T-cell (primary cell): Measurements from ENCODE around the gene REXO4. TPM values are rescaled to one million over a fixed set of nuclear protein-coding genes. Genes with fewer than 3 reads are reported as not detected.

Source experiments
- ATAC-seq, 4 experiments: fragments of 200-7000 bp in 3 of 4; fragments of 150-1000 bp in 1 of 4; cut with Tn5 transposase; replicated peaks in 1 of 4; 1 replicate in 3 of 4; 2 replicates in 1 of 4; pipeline ENCODE4 v1.10.0; 2021; ENCODE audit warnings: moderate library complexity in 3 of 4, mild to moderate bottlenecking in 2 of 4, moderate number of reproducible peaks in 1 of 4
- CTCF ChIA-PET, 2 donors: fragments of 300-600 bp; sonication (Branson Sonifier 250); formaldehyde crosslinking; loops; one replicate each; lab custom pipeline; 2022; ENCODE audit warnings: antibody characterized with exemption in 2 of 2; lab: Charles Lee
- POLR2A ChIA-PET, 2 donors: fragments of 300-600 bp; sonication (Branson Sonifier 250); formaldehyde crosslinking; loops; one replicate each; lab custom pipeline; 2022; ENCODE audit warnings: antibody characterized with exemption in 2 of 2; lab: Charles Lee
- DNase-seq, 35 experiments: peaks; one replicate each; pipeline versions ENCODE4 v3.0.0 to v3.0.0-alpha.2; 2013 to 2023
- H3K27ac ChIP-seq: one replicate; pipeline ENCODE4 v1.5.1; 2013; ENCODE audit warnings: low read length
- H3K27me3 ChIP-seq, 2 experiments: replicated peaks in 1 of 2; 1 replicate in 1 of 2; 2 replicates in 1 of 2; pipeline versions ENCODE4 v1.6.1 to v1.7.0; 2013; ENCODE audit warnings: low read length in 1 of 2, mixed read lengths in 1 of 2; ENCODE audit not compliant: control insufficient read depth in 2 of 2, insufficient read depth in 2 of 2; ENCODE audit errors: extremely low read depth in 1 of 2
- H3K36me3 ChIP-seq, 2 donors: 1 replicate in 1 of 2; 2 replicates in 1 of 2; pipeline versions ENCODE4 v1.6.1 to v1.7.0; 2013; ENCODE audit warnings: low read length in 1 of 2; ENCODE audit not compliant: control insufficient read depth in 2 of 2, insufficient read depth in 1 of 2; ENCODE audit errors: extremely low read depth in 1 of 2
- H3K4me1 ChIP-seq, 2 experiments: 1 replicate in 1 of 2; 2 replicates in 1 of 2; pipeline versions ENCODE4 v1.6.1 to v1.7.0; 2013; ENCODE audit warnings: low read length in 2 of 2, mixed read lengths in 1 of 2; ENCODE audit not compliant: insufficient read depth in 2 of 2, control insufficient read depth in 1 of 2; ENCODE audit errors: extremely low read depth in 1 of 2
- H3K4me3 ChIP-seq, 2 donors: 1 replicate in 1 of 2; 2 replicates in 1 of 2; pipeline versions ENCODE4 v1.5.1 to v1.7.0; 2013; ENCODE audit warnings: mild to moderate bottlenecking in 2 of 2, low read length in 1 of 2, moderate library complexity in 1 of 2; ENCODE audit not compliant: control insufficient read depth in 1 of 2; ENCODE audit errors: extremely low read depth in 1 of 2
- H3K9me3 ChIP-seq: 2 replicates; pipeline ENCODE4 v1.7.0; 2013
- H3K27ac Mint-ChIP-seq, 2 donors: one replicate each; pipeline ENCODE4 v1.8.0; 2020 to 2021; ENCODE audit warnings: mild to moderate bottlenecking in 2 of 2, mixed read lengths in 2 of 2
- H3K27me3 Mint-ChIP-seq, 2 donors: one replicate each; pipeline ENCODE4 v1.8.0; 2021 to 2022; ENCODE audit warnings: mixed read lengths in 2 of 2
- H3K36me3 Mint-ChIP-seq: one replicate; pipeline ENCODE4 v1.8.0; 2021; ENCODE audit warnings: mixed read lengths
- H3K4me1 Mint-ChIP-seq, 3 donors: one replicate each; pipeline ENCODE4 v1.8.0; 2020 to 2022; ENCODE audit warnings: mixed read lengths in 3 of 3, mild to moderate bottlenecking in 1 of 3
- H3K4me3 Mint-ChIP-seq, 3 donors: one replicate each; pipeline ENCODE4 v1.8.0; 2020 to 2022; ENCODE audit warnings: mild to moderate bottlenecking in 3 of 3, mixed read lengths in 3 of 3, moderate library complexity in 3 of 3
- H3K9me3 Mint-ChIP-seq, 3 donors: one replicate each; pipeline ENCODE4 v1.8.0; 2020 to 2022; ENCODE audit warnings: mixed read lengths in 3 of 3
- WGBS: methylation state at CpG from one replicate; pipeline ENCODE4 v1.1.5; 2013; ENCODE audit warnings: missing lambda C conversion rate; ENCODE audit not compliant: insufficient coverage; 5-methylcytosine and 5-hydroxymethylcytosine counted together
- total RNA-seq, 35 experiments: library from RNA in 6 of 35; stranded (reverse) in 6 of 35; fragments of 120-200 nt in 1 of 35; gene quantifications; one replicate each; pipeline versions ENCODE4 v1.2.1 to v1.2.4 and lab custom pipeline; 2013 to 2026

The REXO4 gene
- total RNA-seq, 5 donors from 2014 or later (not counting 1 experiment from before 2014, with no cell fraction given), result 23.6 to 44.5 (median 34.9) TPM

GRCh38 chr9:133457748-133458147, 39.9 kb upstream of the REXO4 start:
- 93% methylated on average over 10 of the region's 11 CpGs for WGBS
- peaks cover 10 to 14% (median 11%) of the 10 kb centered on the region in 3 donors for H3K4me1 Mint-ChIP-seq
- POLR2A ChIA-PET, result no interaction called here

GRCh38 chr9:133457233-133457632, 39.4 kb upstream of the REXO4 start:
- Histone ChIP-seq H3K9me3 (no peaks in the 10 kb centered on the region), H3K36me3 (no peaks in the 10 kb centered on the region), H3K27ac (no peak overlapping the region), H3K4me1 (peaks cover 4 to 20% of the 10 kb centered on the region in 2 experiments), H3K4me3 (no peak overlapping the region), H3K27me3 (peaks cover 0 to 44% of the 10 kb centered on the region in 2 experiments)
- H3K27me3 Mint-ChIP-seq, result peaks cover 0 to 2% of the 10 kb centered on the region in 2 donors
- no peak for ATAC-seq
- H3K4me1 Mint-ChIP-seq, result peaks cover 10 to 14% (median 11%) of the 10 kb centered on the region in 3 donors
- DNase-seq, result no peak
- H3K4me3 Mint-ChIP-seq, result no peak overlapping the region
- CTCF ChIA-PET, result interaction anchor here in 1 of 2 donors (0.8 kb wide), 1 partner anchor 16 kb away, joined by 5 read pairs; no protein-coding TSS in a partner anchor
- H3K36me3 Mint-ChIP-seq, result no peaks in the 10 kb centered on the region
- 76% methylated on average over 11 of the region's 13 CpGs for WGBS
- POLR2A ChIA-PET, result no interaction called here
- H3K27ac Mint-ChIP-seq, result no peak overlapping the region
- H3K9me3 Mint-ChIP-seq, result no peaks in the 10 kb centered on the region

More at GRCh38 chr9:133457748-133458147, 39.9 kb upstream of the REXO4 start:
- H3K36me3 ChIP-seq, result no peaks in the 10 kb centered on the region
- ATAC-seq (no peak), DNase-seq (no peak)
- Mint-ChIP-seq H3K36me3 (no peaks in the 10 kb centered on the region), H3K9me3 (no peaks in the 10 kb centered on the region), H3K27me3 (peaks cover 0 to 2% of the 10 kb centered on the region in 2 donors), H3K27ac (no peak overlapping the region), H3K4me3 (no peak overlapping the region)
- H3K4me1 ChIP-seq, result peaks cover 4 to 20% of the 10 kb centered on the region in 2 experiments
- no peak overlapping the region for H3K27ac ChIP-seq
- H3K27me3 ChIP-seq, result peaks cover 0 to 41% of the 10 kb centered on the region in 2 experiments
- CTCF ChIA-PET, result interaction anchor here in 1 of 2 donors (0.5 to 0.8 kb wide), 2 partner anchors 15 to 272 kb away, joined by 4 to 5 read pairs; no protein-coding TSS in a partner anchor
- H3K4me3 ChIP-seq, result no peak overlapping the region
- no peaks in the 10 kb centered on the region for H3K9me3 ChIP-seq

- Histone ChIP-seq H3K4me1 (peaks cover 4 to 20% of the 10 kb centered on the region in 2 experiments), H3K27me3 (peaks cover 0 to 44% of the 10 kb centered on the region in 2 experiments), H3K27ac (no peak overlapping the region), H3K4me3 (no peak overlapping the region), H3K9me3 (no peaks in the 10 kb centered on the region), H3K36me3 (no peaks in the 10 kb centered on the region)
- no peak for ATAC-seq
- H3K36me3 Mint-ChIP-seq, result no peaks in the 10 kb centered on the region
- no peak for DNase-seq
- H3K4me1 Mint-ChIP-seq, result peaks cover 10 to 11% (median 11%) of the 10 kb centered on the region in 3 donors
- CTCF ChIA-PET, result no interaction called here
- POLR2A ChIA-PET, result no interaction called here
- peaks cover 0 to 2% of the 10 kb centered on the region in 2 donors for H3K27me3 Mint-ChIP-seq
- H3K27ac Mint-ChIP-seq, result no peak overlapping the region
- H3K4me3 Mint-ChIP-seq, result no peak overlapping the region
- WGBS, result 81% methylated on average over 8 of the region's 9 CpGs
- no peaks in the 10 kb centered on the region for H3K9me3 Mint-ChIP-seq
These were observed 38.6 kb upstream of the REXO4 start for GRCh38 chr9:133456409-133456808.

GRCh38 chr9:133455936-133456335, 38.1 kb upstream of the REXO4 start:
- peaks cover 4 to 19% of the 10 kb centered on the region in 2 experiments for H3K4me1 ChIP-seq
- H3K4me3 ChIP-seq, result no peak overlapping the region
- POLR2A ChIA-PET, result no interaction called here
- DNase-seq, result no peak
- Mint-ChIP-seq H3K27ac (no peak overlapping the region), H3K9me3 (no peaks in the 10 kb centered on the region), H3K27me3 (peaks cover 0 to 2% of the 10 kb centered on the region in 2 donors), H3K4me3 (no peak overlapping the region), H3K4me1 (peaks cover 8 to 11% (median 8%) of the 10 kb centered on the region in 3 donors), H3K36me3 (no peaks in the 10 kb centered on the region)
- CTCF ChIA-PET, result no interaction called here
- H3K36me3 ChIP-seq, result no peaks in the 10 kb centered on the region
- WGBS, result 87% methylated on average over 10 of the region's 11 CpGs
- H3K27me3 ChIP-seq, result peaks cover 0 to 44% of the 10 kb centered on the region in 2 experiments
- no peak overlapping the region for H3K27ac ChIP-seq
- ATAC-seq, result no peak
- no peaks in the 10 kb centered on the region for H3K9me3 ChIP-seq

DNA sequence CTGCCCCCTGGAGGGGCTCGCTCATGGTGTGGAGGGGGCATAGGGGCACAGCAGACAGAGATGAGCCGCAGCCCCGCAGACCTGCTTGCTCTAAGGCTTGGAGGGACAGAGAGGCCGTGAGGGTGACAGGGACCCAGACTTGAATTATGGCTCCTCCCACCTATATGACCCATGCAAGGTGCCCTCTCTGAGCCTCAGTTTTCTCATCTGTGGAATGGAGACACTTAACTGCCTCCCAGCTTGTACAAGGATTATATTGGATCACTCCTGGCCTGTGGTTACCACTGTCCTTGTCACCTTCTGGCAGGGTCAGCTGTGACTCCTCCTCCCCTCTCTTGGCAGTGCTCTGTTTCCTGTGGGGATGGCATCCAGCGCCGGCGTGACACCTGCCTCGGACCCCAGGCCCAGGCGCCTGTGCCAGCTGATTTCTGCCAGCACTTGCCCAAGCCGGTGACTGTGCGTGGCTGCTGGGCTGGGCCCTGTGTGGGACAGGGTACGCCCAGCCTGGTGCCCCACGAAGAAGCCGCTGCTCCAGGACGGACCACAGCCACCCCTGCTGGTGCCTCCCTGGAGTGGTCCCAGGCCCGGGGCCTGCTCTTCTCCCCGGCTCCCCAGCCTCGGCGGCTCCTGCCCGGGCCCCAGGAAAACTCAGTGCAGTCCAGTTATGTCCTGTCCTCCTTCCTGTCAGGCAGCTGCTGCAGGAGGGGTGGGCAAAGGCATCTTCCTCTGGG, 37.3 kb upstream of the REXO4 start:
- CTCF ChIA-PET, result no interaction called here
- DNase-seq (no peak), ATAC-seq (no peak)
- Mint-ChIP-seq H3K36me3 (no peaks in the 10 kb centered on the region), H3K27me3 (peaks cover 0 to 2% of the 10 kb centered on the region in 2 donors), H3K4me1 (peaks cover 4 to 9% (median 8%) of the 10 kb centered on the region in 3 donors), H3K9me3 (no peaks in the 10 kb centered on the region), H3K27ac (no peak overlapping the region), H3K4me3 (no peak overlapping the region)
- POLR2A ChIA-PET, result no interaction called here
- H3K4me3 ChIP-seq, result no peak overlapping the region
- H3K4me1 ChIP-seq, result peaks cover 4 to 12% of the 10 kb centered on the region in 2 experiments
- no peaks in the 10 kb centered on the region for H3K9me3 ChIP-seq
- peaks cover 0 to 47% of the 10 kb centered on the region in 2 experiments for H3K27me3 ChIP-seq
- H3K36me3 ChIP-seq, result no peaks in the 10 kb centered on the region
- H3K27ac ChIP-seq, result no peak overlapping the region
- WGBS, result 82% methylated on average over 20 of the region's 20 CpGs

- DNase-seq, result no peak
- POLR2A ChIA-PET, result no interaction called here
- no peak overlapping the region for H3K27ac Mint-ChIP-seq
These were observed 36.5 kb upstream of the REXO4 start for GRCh38 chr9:133454325-133454724.

More at GRCh38 chr9:133454325-133454724, 36.5 kb upstream of the REXO4 start:
- peaks cover 0 to 2% of the 10 kb centered on the region in 2 donors for H3K27me3 Mint-ChIP-seq
- no peaks in the 10 kb centered on the region for H3K9me3 ChIP-seq
- H3K27ac ChIP-seq, result no peak overlapping the region
- CTCF ChIA-PET, result no interaction called here
- H3K4me3 ChIP-seq, result no peak overlapping the region
- no peaks in the 10 kb centered on the region for H3K36me3 Mint-ChIP-seq
- no peaks in the 10 kb centered on the region for H3K36me3 ChIP-seq
- no peaks in the 10 kb centered on the region for H3K9me3 Mint-ChIP-seq
- H3K4me3 Mint-ChIP-seq, result no peak overlapping the region
- no peak for ATAC-seq
- H3K27me3 ChIP-seq, result peaks cover 0 to 52% of the 10 kb centered on the region in 2 experiments
- peaks cover 2 to 10% of the 10 kb centered on the region in 2 experiments for H3K4me1 ChIP-seq
- WGBS, result 88% methylated on average over 17 of the region's 19 CpGs
- peaks cover 3 to 8% (median 7%) of the 10 kb centered on the region in 3 donors for H3K4me1 Mint-ChIP-seq
